ENCODE measurements around the gene CDK5RAP3. TPM values are rescaled to one million over a fixed set of nuclear protein-coding genes. Genes with fewer than 3 reads are reported as not detected.

The CDK5RAP3 gene
- total and polyA plus RNA-seq, 2 of the 13 experiments (the other 11 are each of a cell fraction or from before 2014, with no cell fraction given): 128 to 154 TPM

- 0 out of 2 replicates have a peak, but pooled peaks have one; percentile 58 for TF ChIP-seq ZBTB3 (CRISPR knock-in tag; IDR thresholded peaks at IDR 0.05; ENCODE audit: borderline replicate concordance, low read depth)
- TF ChIP-seq JDP2 (CRISPR knock-in tag; IDR thresholded peaks at IDR 0.05; ENCODE audit: borderline replicate concordance): no peak
- TF ChIP-seq MAZ (IDR thresholded peaks at IDR 0.05; ENCODE audit: borderline replicate concordance, low read depth, low read length): no peak
- TF ChIP-seq MAZ (CRISPR knock-in tag; IDR thresholded peaks at IDR 0.05; ENCODE audit: low read depth): no peak
- TF ChIP-seq BORCS8-MEF2B (CRISPR knock-in tag; IDR thresholded peaks at IDR 0.05): no peak
- peak; percentile 85 for TF ChIP-seq TFE3 (CRISPR knock-in tag; IDR thresholded peaks at IDR 0.05)
- peak in 1 of 2 experiments; percentile 19; a peak in 1 of 4 replicates for TF ChIP-seq POLR2A (IDR thresholded peaks at IDR 0.05; ENCODE audit: insufficient read depth in 1 of 2, low read depth in 2 of 2, low read length in 2 of 2)
- TF ChIP-seq MYPOP (CRISPR knock-in tag; IDR thresholded peaks at IDR 0.05): no peak
- TF ChIP-seq FOXO1 (CRISPR knock-in tag; IDR thresholded peaks at IDR 0.05): peak; percentile 90
- no peak for TF ChIP-seq FOXK2 (IDR thresholded peaks at IDR 0.05)
- TF ChIP-seq ZBTB34 (CRISPR knock-in tag; IDR thresholded peaks at IDR 0.05): no peak
- TF ChIP-seq NR2F2 (IDR thresholded peaks at IDR 0.05; ENCODE audit: borderline replicate concordance, low read depth): no peak
- peak; percentile 30; the same call in 1 of the 2 replicates for TF ChIP-seq ZNF652 (CRISPR knock-in tag; IDR thresholded peaks at IDR 0.05; ENCODE audit: borderline replicate concordance, low read depth)
- no peak for TF ChIP-seq HNF1A (IDR thresholded peaks at IDR 0.05; ENCODE audit: low read depth)
- peak; percentile 43; the same call in 1 of the 2 replicates for TF ChIP-seq HNF1A (CRISPR knock-in tag; IDR thresholded peaks at IDR 0.05; ENCODE audit: borderline replicate concordance)
- TF ChIP-seq ZGPAT (CRISPR knock-in tag; IDR thresholded peaks at IDR 0.05): peak; percentile 80
- no peak for TF ChIP-seq KLF16 (CRISPR knock-in tag; IDR thresholded peaks at IDR 0.05)
- TF ChIP-seq ZNF34 (CRISPR knock-in tag; IDR thresholded peaks at IDR 0.05; ENCODE audit: borderline replicate concordance): no peak
- peak; percentile 56; the same call in 1 of the 2 replicates for TF ChIP-seq TARDBP (CRISPR knock-in tag; IDR thresholded peaks at IDR 0.05)
- TF ChIP-seq TMF1 (CRISPR knock-in tag; IDR thresholded peaks at IDR 0.05; ENCODE audit: low read depth): no peak
Observed at GRCh38 chr17:47952171-47953021, 18.5 kb upstream of the CDK5RAP3 start (continued).
